ENCODE measurements around the gene ACSS3.
"Not testable (repeated sequence)": the region's sequence is repeated elsewhere in the genome, so short reads cannot be mapped to it uniquely, and the experiment has no call there.

The ACSS3 gene

DNA sequence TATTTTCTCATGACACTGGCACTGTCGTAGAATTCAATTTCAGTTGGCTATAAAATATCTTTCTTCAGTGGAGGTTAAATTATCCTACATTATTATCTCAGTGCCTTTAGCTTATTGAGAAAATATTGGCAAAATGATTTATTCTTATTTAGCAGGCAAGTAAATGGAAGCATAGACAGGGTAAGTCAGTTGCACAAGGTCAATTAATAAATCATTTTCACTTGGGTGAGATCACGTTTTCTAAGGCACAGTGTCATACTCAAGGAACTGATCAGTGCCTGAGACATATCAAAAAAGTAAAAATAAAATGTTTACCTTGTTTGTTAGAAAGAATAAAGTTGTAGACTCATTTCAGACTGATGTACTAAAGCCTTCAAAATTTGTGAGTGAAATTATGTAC, 95.0 kb downstream of the ACSS3 start:
- no peak for DNase-seq

DNA sequence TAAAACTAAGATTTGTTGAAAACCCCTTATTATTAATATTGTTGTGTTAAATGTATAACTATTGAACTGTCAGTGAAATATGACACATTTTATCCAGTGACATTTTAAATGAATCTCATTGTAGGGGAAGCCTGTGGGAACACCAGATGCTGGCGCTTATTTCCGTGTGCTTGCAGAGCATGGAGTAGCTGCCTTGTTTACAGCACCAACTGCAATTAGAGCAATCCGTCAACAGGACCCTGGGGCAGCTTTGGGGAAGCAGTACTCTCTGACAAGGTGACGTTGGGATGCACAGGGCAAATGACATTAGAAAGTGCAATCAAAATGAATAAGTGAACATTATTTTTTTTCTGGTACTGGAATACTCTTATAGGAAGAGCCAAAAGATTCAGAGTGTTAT, 96.8 kb downstream of the ACSS3 start:
- DNase-seq = no peak

DNA sequence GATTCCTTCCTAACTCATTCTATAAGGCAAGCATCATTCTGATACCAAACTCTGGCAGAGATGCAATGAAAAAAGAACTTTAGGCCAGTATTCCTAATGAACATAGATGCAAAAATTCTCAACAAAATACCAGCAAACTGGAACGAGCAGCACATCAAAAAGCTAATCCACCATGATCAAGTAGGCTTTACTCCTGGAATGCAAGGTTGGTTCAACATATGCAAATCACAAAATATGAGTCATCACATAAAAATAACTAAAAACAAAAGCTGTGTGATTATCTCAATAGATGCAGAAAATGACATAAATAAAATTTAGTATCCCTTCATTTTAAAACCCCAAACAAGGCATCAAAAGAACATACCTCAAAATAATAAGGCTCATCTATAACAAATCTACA, 98.9 kb downstream of the ACSS3 start:
- DNase-seq = no peak

DNA sequence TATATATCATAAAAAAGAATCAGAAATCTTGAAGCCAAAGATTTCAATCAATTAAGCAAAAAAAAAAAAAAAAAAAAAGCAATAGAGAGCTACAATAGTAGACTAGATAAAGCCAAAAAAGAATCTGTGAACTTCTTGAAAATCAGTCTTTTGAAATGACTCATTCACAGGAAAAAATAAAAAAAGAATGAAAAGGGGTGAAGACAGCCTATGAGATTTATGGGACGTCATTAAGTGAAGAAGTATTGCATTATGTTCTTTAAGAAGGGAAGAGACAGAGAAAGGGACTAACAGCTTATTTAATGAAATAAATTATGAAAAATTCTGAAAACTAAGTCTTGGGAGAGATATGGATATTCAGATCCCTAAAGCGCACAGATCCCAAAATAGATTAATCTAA, 103.8 kb downstream of the ACSS3 start:
- no peak for DNase-seq

DNA sequence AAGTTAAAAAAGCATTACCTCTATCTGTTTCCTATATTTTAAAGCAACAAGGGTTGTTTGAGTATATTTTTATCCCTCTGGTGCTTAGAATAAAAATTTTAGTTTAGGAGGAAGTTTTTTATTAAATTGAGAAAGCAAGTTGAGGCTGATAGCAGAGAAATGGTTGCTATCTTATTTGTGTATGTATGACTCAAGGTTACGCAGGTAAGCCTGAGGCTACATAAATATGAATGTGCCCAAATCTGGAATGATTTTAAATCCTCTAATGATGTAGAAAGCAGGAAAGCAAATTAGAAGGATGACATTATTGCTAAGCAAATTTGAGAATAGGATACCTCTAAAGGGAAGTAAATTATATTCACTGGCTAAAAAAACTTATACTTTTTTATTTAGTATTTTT, 109.8 kb downstream of the ACSS3 start:
- DNase-seq = no peak

DNA sequence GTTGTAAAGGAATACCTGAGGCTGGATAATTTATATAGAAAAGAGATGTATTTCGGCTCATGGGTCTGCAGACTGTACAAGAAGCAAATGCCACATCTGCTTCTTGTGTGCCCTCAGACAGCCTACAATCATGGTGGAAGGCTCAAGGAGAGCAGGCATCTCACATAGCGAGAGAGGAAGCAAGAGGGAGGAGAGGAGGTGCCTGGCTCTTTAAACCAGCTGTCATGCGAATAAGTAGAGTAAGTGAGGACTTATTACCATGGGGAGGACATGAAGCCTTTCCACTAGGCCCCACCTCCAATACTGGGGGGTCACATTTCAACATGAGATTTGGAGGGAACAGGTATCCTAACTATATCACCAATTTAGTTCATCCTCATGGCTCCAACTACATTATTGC, 118.7 kb downstream of the ACSS3 start:
- no peak for DNase-seq

DNA sequence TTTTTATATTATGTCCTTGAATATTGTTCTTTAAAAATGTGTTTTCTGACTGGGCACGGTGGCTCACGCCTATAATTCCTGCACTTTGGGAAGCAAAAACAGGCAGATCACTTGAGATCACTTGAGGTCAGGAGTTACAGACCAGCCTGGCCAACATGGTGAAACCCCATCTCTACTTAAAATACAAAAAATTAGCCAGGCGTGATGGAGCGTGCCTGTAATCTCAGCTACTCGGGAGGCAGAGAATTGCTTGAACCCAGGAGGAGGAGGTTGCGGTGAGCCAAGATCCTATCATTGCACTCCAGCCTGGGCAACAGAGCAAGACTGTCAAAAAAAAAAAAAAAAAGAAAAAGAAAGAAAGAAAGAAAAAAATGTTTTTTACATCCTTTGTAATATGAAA, 122.7 kb downstream of the ACSS3 start:
- not testable (repeated sequence) for DNase-seq

DNA sequence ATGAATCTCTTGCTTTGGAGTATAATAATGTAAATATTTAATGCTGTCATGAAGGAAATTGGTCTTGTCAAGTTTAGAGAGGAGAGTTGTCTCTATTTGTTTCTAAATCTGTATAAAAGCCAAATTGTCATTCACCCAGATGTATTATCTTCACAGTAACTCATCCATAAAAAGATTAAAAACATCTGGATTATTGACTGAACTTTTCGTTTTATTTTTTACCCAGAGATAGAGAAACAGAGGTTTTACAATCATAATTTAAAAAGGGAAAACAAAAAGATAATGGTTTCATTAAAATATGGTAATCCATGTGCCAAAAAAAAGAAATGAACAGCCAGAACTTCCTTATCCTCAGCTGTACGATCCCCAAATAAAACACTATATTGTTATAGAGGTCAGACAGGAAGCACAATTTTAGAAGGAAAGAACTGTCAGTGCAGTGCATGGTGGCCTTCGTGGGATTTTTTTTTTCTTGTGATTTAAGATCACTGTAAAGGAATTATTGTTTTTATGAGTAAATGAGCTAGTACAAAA, 125.9 kb downstream of the ACSS3 start:
- no peak for DNase-seq

DNA sequence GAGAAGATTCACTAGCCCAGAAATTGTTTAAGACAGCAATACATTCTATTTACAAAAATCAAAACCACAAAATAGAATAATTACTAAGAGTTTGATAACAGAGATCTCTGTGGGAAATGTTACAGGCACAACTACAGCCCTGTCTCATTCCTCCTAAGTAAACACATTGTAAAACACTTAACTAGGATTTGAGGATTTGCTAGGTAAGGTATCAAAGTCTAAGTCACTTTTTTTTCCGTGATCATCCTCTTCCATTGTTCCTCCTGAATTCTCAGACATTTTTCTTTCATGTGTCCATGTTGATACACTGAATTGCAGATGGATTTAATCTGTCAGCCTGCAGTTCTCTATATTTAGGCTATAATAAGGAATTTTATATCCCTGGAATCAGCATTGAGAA, 127.5 kb downstream of the ACSS3 start:
- no peak for DNase-seq

DNA sequence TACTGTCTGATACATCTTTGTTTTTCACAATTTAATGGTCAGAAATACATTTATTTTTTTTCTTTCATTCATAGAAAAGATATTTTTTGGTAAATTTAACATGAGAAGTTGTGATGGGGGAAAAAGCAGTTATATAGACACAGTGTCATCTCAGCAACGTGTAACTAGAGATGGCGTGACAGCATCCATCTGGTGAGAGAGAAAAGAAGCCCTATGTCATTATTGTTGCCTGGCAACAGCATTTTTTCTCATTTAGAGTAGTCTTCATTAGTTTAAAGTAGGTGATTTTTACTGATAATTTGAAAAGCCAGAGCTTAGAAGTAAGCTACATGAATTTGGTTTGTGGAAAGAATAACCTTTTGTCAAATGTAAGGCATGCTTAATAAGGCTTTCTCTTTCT, 128.6 kb downstream of the ACSS3 start:
- DNase-seq = no peak

DNA sequence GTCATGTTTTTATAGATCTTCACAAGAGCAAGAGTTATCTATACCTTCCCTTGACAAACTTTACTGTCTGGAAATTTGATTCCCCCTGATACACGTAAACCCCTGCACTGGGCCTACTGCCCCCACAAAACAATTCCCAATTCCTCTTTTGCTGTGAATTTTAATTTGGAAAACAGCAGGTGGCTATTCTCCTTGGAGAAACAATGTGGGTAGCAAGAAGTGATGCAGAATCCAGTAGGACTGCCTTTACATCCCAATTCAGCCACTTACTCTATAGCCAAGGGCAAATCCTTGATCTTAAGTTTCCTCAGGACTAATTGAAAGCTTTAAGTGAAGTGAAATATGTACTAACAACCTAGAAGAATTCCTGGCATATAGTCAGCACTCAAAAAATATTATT, 129.3 kb downstream of the ACSS3 start:
- DNase-seq = no peak

DNA sequence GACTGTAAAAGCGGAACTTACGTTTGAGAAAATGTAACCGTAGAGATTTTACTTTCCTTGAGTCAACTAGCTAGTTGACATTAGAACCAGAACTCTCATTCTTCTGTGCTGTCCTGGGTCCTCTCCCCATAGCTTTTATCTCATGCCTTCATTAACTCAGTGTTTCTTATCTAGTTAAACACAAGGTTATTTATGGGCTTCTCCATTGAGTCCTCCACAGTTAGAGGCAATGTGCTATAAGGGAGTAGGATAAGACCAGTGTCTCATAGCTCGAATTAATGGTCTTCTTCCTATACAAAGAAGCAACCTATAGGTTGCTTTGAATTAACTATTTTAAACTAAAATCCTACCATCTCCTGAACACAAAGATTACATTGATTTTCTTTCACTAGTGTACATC, 129.8 kb downstream of the ACSS3 start:
- no peak for DNase-seq

DNA sequence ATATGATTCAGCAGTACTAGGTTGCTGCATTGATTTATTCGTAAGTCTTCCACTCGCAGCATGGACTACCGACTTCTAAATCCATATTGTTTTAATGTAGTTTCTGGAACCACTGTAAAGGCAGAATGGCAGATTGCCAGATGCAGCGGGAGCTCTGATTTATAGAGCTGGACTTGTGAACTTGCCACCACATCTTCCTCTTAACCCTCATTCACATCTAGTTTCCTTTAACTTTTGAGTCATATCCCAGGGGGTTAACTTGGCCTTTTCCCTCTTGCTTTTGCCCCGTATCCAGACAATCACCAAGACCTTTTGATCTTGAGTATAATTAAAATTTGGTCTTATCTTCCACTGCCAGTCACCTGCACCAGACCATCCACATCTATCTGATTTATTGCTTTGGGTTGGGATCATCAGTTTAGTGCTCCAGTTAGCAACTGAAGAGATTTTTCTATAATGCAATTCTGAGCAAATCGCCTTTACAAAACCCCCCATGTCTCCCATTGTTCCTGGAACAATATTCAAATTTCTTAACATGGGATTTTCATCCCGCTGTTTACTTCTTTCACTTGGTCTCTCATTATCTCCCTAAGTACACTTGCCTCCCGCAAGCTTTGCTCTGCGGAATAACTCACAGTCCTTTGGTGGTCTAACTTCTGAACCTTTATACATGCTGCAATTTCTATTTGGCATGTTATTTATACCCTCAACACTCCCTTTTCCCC, 130.5 kb downstream of the ACSS3 start:
- no peak for DNase-seq

DNA sequence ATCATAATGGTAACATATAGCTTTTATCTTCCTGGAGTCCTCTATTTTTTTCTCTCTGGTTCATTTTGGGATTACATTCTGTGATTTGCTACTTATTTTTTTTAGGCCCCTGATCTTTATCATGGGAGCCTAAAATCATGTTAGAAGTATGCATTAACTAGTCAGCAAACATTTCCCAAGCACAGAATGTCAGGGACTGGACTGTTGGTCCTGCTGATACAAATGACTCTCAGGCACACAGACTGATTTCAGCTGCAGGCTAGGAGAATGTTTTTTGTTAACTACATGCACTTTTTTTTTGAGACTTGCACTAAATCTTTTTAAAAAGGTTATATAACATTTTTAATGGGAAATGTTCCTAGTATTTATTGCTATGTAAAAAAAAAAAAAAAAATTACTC, 131.1 kb downstream of the ACSS3 start:
- DNase-seq = no peak

DNA sequence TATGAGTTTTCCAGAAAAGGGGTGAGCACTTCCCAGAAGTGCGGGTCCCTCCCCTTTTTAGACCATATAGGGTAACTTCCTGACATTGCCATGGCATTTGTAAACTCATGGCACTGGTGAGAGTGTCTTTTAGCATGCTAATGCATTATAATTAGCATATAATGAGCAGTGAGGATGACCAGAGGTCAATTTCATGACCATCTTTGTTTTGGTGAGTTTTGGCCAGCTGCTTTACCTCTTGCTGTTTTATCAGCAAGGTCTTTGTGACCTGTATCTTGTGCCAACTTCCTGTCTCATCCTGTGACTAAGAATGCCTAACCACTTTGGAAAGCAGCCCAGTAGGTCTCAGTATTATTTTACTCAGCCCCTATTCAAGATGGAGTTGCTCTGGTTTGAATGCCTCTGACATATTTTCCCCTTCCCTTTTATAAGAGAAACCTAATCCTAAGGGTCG, 131.9 kb downstream of the ACSS3 start:
- not testable (repeated sequence) for DNase-seq

DNA sequence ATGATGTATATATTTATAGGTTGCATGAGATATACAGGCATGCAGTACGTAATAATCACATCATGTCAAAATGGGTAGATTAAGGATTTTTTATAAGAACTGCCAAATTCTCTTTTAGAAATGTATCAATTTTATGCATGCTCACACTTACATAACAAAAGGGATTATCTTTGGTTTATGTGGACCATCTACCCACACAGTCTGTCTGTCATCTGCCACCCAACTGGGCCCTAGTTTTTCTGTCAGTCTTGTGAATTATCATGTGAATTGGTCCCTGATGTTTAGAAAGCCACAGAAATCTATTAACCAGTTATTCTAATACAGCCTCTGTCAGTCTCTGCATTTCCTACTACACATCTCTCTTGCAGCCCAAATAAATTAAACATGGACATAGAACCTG, 133.4 kb downstream of the ACSS3 start:
- no peak for DNase-seq

DNA sequence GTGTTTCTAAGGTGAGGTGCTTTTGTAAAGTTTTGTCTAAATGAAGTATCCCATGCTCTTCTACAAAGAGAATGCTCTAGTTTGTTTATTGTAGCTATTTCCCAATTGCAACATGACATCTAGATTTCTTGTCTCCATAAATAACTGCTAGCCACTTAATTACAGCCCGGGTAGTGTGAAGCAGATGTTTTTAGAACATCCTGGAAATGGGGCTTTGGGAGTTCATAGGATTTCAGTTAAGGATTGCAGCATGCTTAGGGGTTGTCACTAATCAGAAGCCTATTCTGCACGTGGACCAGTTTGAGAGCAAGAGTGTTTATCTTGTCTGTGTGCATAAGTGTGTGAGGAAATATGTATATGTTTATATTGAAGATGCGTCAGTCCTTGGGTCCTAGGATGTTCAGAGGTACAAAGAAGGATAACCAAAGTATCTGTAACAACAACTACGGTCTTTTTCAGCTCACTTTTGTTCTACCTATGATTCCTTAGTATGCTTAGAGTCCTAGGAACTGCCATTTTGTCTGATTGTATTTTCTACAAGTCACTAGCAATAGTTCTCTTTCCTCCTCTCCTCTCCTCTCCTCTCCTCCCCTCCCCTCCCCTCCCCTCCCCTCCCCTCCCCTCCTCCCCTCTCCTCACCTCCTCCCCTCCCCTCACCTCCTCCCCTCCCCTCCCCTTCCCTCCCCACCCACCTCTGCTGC, 135.3 kb downstream of the ACSS3 start:
- DNase-seq = no peak

DNA sequence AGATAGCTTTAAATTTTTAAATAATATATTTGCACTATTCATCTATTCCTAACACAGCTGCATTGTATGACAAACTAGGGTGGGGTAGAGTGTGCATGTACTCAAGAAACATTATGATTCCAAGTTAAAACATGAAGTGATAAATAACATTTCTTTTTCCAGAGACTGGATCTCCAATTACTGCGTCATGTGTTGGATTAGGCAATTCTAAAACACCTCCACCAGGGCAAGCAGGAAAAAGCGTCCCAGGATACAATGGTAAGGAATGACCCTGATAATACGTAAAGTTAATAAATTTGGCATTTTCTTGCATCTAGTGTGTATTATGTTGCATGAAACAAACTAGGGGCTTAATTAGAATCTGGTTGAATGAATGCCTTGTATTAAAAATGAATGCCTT, 138.9 kb downstream of the ACSS3 start:
- DNase-seq = no peak

DNA sequence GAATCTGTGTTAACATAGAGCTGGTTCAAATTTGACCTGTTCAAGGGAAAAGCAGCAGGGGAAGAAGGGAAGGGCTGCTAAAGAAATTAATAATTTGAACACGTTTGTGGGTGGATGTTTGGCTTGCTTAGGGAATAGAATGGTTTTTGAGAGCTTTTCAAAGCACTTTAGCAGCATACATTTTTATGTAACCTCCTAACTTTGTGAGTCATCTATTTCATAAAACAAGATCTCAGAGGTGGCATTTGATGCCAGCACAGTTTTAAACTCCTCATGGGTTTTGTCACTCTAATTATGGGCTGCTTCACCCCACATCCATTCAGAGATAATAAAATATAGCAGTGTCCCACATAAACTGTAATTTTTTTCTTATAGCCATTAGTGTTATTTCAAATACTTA, 143.8 kb downstream of the ACSS3 start:
- no peak for DNase-seq

DNA sequence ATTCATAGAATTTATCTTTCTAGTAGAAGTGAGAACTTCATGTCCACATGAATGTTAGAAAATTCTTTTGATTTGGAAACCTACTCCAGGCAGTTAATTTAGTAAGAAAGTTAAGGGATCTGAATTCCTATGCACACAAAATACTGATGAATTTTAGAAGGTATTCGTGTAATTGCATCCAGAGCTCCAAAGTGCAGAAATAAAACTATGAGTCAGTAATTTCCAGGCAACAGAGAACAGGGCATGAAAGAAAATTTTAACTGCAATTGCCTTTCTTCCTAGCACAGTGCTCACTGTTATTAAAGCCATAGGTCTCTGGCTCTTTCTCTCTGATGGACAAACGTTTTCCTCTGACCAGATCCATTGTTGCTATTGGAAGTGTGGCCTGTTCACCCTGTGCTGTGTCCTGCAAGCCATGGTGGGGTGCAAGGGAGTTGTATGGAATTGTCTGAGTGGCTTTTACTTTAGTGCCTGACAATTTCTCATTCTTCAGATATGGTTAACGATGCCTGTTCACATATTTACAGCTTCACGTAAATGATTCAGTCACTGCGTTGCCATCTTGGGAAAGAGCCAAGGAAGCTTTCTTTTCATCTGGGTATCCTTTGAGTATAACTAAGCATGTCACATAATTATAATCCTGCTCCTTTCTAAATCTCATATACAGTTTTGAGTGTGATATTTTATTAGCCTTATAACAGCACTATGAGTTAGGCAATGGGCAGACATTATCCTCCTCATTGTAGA, 145.1 kb downstream of the ACSS3 start:
- no peak for DNase-seq

DNA sequence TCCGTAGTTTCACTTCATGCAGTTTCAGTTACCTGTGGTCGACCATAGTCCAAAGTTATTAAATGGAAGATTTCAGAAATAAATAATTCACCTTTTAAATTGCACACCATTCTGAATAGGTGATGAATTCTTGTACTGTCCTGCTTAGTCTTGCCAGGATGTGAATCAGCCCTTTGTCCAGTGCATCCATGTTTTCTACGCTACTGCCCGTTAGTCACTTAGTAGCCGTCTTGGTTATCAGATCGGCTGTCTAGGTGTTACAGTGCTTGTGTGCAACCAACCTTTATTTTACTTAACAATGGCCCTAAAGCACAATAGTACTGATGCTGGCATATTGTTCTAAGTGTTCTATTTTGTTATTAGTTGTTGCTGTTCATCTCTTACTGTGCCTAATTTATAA, 146.7 kb downstream of the ACSS3 start:
- DNase-seq = no peak

DNA sequence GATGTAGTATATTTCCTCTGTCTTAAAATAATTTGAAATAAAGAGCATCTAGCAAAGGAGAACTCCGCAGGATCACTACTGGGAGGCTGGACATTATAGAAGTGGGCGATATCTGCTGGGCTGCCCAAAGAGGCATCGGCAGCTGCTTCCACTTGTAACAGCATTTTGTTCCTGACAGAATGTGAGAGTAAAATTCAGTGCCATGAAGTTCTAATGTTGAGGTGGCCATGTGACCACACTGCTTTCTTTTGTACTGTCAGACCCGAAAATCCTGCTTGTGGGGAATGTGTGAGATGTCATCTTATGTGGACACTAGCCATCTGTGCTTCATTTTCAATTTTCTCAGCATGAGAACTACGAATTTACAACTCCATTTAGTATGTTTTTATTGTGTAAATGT, 151.9 kb downstream of the ACSS3 start:
- DNase-seq = no peak

DNA sequence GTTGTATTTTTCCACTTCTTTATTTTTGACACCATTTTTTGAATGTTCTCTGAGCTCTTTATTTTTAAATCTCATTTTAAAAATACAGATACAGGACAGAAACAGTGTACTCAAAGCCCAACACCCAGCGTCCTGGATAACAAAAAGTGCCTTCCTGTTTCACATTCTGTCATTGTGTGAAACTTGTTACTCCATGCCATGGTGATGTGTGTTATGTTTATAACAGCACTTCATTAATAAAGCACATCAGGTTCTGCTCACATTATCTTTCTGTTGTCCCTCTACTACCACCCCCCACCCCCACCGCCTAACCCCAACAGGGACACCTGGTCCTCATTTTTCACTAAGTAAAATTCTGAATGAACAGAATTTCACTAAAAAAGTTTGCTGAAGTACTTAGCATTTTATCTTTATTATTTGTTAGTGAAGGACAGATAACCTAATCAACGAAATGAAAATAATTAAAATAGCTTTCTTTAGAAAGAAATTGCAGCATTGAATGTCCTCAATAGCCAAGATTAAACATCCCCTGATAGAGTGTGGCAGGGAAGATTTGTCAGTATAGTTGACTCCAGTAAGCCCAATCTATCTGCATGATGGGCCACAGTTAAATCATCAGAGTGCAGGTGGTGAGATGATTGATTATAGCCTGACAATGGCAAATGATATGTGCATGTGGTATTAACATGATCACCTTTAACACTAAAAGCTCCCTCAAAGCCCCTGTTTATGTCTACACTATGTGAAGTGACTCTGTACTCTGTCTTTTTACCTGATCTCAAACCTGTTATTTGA, 153.9 kb downstream of the ACSS3 start:
- no peak for DNase-seq
